ENCODE measurements around the gene PDE11A.

DNA sequence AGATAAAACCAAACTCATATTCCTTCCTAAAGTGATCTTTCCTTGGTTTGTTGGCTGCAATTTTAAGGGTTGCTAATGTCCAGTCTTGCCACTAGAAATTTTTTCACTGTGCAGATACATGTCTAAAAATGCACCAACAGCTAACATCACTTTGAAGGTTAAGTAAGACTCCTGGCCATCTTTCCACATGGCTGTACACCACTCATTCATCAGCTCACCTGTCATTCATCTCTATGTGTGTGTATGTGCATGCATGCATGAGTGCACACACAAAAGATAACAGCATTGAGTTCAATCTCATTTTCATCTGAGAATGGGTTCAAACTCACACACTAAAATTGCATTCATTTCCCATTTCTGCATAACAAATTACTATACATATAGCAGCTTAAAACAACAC, 203.8 kb downstream of the PDE11A start:
- TF ChIP-seq, protein P1, sequence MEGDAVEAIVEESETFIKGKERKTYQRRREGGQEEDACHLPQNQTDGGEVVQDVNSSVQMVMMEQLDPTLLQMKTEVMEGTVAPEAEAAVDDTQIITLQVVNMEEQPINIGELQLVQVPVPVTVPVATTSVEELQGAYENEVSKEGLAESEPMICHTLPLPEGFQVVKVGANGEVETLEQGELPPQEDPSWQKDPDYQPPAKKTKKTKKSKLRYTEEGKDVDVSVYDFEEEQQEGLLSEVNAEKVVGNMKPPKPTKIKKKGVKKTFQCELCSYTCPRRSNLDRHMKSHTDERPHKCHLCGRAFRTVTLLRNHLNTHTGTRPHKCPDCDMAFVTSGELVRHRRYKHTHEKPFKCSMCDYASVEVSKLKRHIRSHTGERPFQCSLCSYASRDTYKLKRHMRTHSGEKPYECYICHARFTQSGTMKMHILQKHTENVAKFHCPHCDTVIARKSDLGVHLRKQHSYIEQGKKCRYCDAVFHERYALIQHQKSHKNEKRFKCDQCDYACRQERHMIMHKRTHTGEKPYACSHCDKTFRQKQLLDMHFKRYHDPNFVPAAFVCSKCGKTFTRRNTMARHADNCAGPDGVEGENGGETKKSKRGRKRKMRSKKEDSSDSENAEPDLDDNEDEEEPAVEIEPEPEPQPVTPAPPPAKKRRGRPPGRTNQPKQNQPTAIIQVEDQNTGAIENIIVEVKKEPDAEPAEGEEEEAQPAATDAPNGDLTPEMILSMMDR (IDR thresholded peaks at IDR 0.05): no peak
- TF ChIP-seq POLR2A (IDR thresholded peaks at IDR 0.05): no peak

Measured in esophagus squamous epithelium (tissue), 4 donors.